GM04504 (cell line): ENCODE data around the gene CYTH2.

Source experiments
- DNase-seq: peaks from one replicate; pipeline ENCODE4 v3.0.0-alpha.2; 2012; ENCODE audit warnings: low read depth

CYTH2 gene

GRCh38 chr19:48454150-48454730, 14.9 kb upstream of the CYTH2 start:
- no peak for DNase-seq

- no peak for DNase-seq
These were observed 13.8 kb upstream of the CYTH2 start, which contains the start of gene KCNJ14 for GRCh38 chr19:48455171-48455907. Gene KCNJ14 (plus strand): TSS chr19:48455574. CDS start chr19:48461725, 6,151 bp downstream.

GRCh38 chr19:48455908-48456562, 13.1 kb upstream of the CYTH2 start:
- DNase-seq, result no peak

GRCh38 chr19:48456864-48457263, 12.3 kb upstream of the CYTH2 start:
- no peak for DNase-seq

GRCh38 chr19:48458016-48458415, 11.2 kb upstream of the CYTH2 start:
- DNase-seq, result no peak

GRCh38 chr19:48461651-48461981, 7.6 kb upstream of the CYTH2 start:
- no peak for DNase-seq

- no peak for DNase-seq
These were observed 7.0 kb upstream of the CYTH2 start for GRCh38 chr19:48461982-48462655.

- no peak for DNase-seq
These were observed 4.0 kb upstream of the CYTH2 start for GRCh38 chr19:48465215-48465614.

- no peak for DNase-seq
These were observed 2.4 kb upstream of the CYTH2 start for GRCh38 chr19:48466561-48467325.

GRCh38 chr19:48468772-48469288, 339 bp upstream of the CYTH2 start:
- peak; percentile 100 for DNase-seq

- DNase-seq, result no peak
These were observed 938 bp downstream of the CYTH2 start for GRCh38 chr19:48469934-48470680.

GRCh38 chr19:48470856-48471255, 1.7 kb downstream of the CYTH2 start:
- no peak for DNase-seq

GRCh38 chr19:48471836-48472235, 2.7 kb downstream of the CYTH2 start:
- DNase-seq, result no peak

- no peak for DNase-seq
These were observed 4.2 kb downstream of the CYTH2 start for GRCh38 chr19:48473161-48473966.

GRCh38 chr19:48474084-48474592, 5.0 kb downstream of the CYTH2 start:
- DNase-seq, result no peak

GRCh38 chr19:48475369-48476068, 6.3 kb downstream of the CYTH2 start:
- no peak for DNase-seq

GRCh38 chr19:48476176-48476575, 7.0 kb downstream of the CYTH2 start:
- no peak for DNase-seq

- no peak for DNase-seq
These were observed 8.0 kb downstream of the CYTH2 start for GRCh38 chr19:48477067-48477685.
